Measurements from ENCODE around the gene METTL16.

DNA sequence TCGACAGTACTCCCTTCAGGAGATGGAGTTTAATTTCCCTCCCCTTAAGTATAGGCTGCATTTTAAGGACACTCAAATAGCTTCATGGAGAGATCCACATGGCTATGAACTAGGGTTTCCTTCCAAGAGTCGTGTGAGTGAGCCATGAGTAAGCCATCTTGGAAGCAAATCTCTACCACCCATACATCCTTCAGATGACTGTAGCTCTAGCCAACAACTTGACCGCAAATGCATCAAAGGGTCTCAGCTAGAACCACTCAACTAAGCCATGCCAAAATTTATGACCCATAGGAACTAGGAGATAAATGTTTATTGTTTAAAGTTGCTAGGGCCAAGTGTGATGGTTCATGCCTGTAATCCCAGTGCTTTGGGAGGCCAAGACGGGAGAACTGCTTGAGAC is 43.4 kb downstream of the METTL16 start:
- TF ChIP-seq GABPB1 (CRISPR knock-in tag; IDR thresholded peaks at IDR 0.05) (no peak), BRF1 (IDR thresholded peaks at IDR 0.05; ENCODE audit: borderline replicate concordance, extremely low read depth, insufficient read length) (no peak), ZNF766 (CRISPR knock-in tag; conservative IDR thresholded peaks at IDR 0.05) (no peak), XRCC4 (IDR thresholded peaks at IDR 0.05; ENCODE audit: extremely low read depth, insufficient read depth, insufficient read length) (no peak), TEAD1 (CRISPR knock-in tag; IDR thresholded peaks at IDR 0.05) (no peak), ELF1 (tag; IDR thresholded peaks at IDR 0.05) (no peak), ELF4 (CRISPR knock-in tag; IDR thresholded peaks at IDR 0.05) (no peak), RCOR1 (IDR thresholded peaks at IDR 0.05; ENCODE audit: borderline replicate concordance in 1 of 2, low read depth in 2 of 2, low read length in 2 of 2) (no peak), ZC3H8 (IDR thresholded peaks at IDR 0.05) (no peak)
- TF ChIP-seq, protein P1, sequence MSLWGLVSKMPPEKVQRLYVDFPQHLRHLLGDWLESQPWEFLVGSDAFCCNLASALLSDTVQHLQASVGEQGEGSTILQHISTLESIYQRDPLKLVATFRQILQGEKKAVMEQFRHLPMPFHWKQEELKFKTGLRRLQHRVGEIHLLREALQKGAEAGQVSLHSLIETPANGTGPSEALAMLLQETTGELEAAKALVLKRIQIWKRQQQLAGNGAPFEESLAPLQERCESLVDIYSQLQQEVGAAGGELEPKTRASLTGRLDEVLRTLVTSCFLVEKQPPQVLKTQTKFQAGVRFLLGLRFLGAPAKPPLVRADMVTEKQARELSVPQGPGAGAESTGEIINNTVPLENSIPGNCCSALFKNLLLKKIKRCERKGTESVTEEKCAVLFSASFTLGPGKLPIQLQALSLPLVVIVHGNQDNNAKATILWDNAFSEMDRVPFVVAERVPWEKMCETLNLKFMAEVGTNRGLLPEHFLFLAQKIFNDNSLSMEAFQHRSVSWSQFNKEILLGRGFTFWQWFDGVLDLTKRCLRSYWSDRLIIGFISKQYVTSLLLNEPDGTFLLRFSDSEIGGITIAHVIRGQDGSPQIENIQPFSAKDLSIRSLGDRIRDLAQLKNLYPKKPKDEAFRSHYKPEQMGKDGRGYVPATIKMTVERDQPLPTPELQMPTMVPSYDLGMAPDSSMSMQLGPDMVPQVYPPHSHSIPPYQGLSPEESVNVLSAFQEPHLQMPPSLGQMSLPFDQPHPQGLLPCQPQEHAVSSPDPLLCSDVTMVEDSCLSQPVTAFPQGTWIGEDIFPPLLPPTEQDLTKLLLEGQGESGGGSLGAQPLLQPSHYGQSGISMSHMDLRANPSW (CRISPR knock-in tag; IDR thresholded peaks at IDR 0.05) = no peak
- TF ChIP-seq, protein P2, sequence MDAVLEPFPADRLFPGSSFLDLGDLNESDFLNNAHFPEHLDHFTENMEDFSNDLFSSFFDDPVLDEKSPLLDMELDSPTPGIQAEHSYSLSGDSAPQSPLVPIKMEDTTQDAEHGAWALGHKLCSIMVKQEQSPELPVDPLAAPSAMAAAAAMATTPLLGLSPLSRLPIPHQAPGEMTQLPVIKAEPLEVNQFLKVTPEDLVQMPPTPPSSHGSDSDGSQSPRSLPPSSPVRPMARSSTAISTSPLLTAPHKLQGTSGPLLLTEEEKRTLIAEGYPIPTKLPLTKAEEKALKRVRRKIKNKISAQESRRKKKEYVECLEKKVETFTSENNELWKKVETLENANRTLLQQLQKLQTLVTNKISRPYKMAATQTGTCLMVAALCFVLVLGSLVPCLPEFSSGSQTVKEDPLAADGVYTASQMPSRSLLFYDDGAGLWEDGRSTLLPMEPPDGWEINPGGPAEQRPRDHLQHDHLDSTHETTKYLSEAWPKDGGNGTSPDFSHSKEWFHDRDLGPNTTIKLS (IDR thresholded peaks at IDR 0.05; ENCODE audit: borderline replicate concordance, low read depth) = no peak
- TF ChIP-seq, protein P3, sequence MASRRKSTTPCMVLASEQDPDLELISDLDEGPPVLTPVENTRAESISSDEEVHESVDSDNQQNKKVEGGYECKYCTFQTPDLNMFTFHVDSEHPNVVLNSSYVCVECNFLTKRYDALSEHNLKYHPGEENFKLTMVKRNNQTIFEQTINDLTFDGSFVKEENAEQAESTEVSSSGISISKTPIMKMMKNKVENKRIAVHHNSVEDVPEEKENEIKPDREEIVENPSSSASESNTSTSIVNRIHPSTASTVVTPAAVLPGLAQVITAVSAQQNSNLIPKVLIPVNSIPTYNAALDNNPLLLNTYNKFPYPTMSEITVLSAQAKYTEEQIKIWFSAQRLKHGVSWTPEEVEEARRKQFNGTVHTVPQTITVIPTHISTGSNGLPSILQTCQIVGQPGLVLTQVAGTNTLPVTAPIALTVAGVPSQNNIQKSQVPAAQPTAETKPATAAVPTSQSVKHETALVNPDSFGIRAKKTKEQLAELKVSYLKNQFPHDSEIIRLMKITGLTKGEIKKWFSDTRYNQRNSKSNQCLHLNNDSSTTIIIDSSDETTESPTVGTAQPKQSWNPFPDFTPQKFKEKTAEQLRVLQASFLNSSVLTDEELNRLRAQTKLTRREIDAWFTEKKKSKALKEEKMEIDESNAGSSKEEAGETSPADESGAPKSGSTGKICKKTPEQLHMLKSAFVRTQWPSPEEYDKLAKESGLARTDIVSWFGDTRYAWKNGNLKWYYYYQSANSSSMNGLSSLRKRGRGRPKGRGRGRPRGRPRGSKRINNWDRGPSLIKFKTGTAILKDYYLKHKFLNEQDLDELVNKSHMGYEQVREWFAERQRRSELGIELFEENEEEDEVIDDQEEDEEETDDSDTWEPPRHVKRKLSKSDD (conservative IDR thresholded peaks at IDR 0.05; ENCODE audit: low read length) = no peak
- TF ChIP-seq, protein P4, sequence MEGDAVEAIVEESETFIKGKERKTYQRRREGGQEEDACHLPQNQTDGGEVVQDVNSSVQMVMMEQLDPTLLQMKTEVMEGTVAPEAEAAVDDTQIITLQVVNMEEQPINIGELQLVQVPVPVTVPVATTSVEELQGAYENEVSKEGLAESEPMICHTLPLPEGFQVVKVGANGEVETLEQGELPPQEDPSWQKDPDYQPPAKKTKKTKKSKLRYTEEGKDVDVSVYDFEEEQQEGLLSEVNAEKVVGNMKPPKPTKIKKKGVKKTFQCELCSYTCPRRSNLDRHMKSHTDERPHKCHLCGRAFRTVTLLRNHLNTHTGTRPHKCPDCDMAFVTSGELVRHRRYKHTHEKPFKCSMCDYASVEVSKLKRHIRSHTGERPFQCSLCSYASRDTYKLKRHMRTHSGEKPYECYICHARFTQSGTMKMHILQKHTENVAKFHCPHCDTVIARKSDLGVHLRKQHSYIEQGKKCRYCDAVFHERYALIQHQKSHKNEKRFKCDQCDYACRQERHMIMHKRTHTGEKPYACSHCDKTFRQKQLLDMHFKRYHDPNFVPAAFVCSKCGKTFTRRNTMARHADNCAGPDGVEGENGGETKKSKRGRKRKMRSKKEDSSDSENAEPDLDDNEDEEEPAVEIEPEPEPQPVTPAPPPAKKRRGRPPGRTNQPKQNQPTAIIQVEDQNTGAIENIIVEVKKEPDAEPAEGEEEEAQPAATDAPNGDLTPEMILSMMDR (IDR thresholded peaks at IDR 0.05 in 2 of 3, conservative IDR thresholded peaks at IDR 0.05 in 1 of 3; ENCODE audit: insufficient read depth in 2 of 3, low read depth in 1 of 3, low read length in 3 of 3) = no peak

Measured in K562 (cell line).